K562 (cell line): ENCODE measurements around the gene PLPP4. TPM values are rescaled to one million over a fixed set of nuclear protein-coding genes. Genes with fewer than 3 reads are reported as not detected.

Experiments
- ATAC-seq: fragments of 200-7000 bp; cut with Tn5 transposase; 3 replicates; pipeline ENCODE4 v1.9.1; 2020; ENCODE audit warnings: moderate library complexity
- BruUV-seq: library from RNA; stranded (reverse); fragments of 400-500 nt; replicated peaks from 2 replicates; lab custom pipeline; 2021; lab: Mats Ljungman, UMichigan
- CTCF ChIA-PET: fragments of 300-600 bp; formaldehyde crosslinking; extraction: SDS; loops from one replicate; lab custom pipeline; 2021; ENCODE audit warnings: low intra/inter-chr PET ratio; lab: Yijun Ruan, JAX
- POLR2A ChIA-PET: fragments of 300-600, 350-650 bp; sonication (Branson Sonifier 250); formaldehyde crosslinking; extraction: SDS; loops from one replicate; lab custom pipeline; 2021; ENCODE audit warnings: antibody characterized with exemption, inconsistent platforms; lab: Yijun Ruan, JAX
- DNase-seq, 4 experiments: peaks; one replicate each; pipeline versions ENCODE4 v3.0.0 to v3.0.0-alpha.2; 2011 to 2018; ENCODE audit warnings: low spot score in 3 of 4, mixed read lengths in 3 of 4; ENCODE audit errors: extremely low read depth in 1 of 4
- FAIRE-seq: peaks from 2 replicates; lab custom pipeline; 2011; peaks lifted over from hg19 to GRCh38; lab: Jason Lieb, UNC
- H2AFZ ChIP-seq: 2 replicates; pipeline ENCODE4 v1.6.0; 2011; ENCODE audit warnings: low read depth, low read length, control low read depth, inconsistent platforms
- H3K27ac ChIP-seq: fragments of 200-600 bp; 3 replicates; pipeline ENCODE4 v1.8.0; 2011; ENCODE audit warnings: low read depth, mild to moderate bottlenecking, control low read depth, inconsistent platforms, low read length, moderate library complexity, mixed read lengths; ENCODE audit errors: extremely low read depth
- H3K27me3 ChIP-seq, 2 experiments: fragments of 300-600 bp in 1 of 2; 2 replicates in 1 of 2; 3 replicates in 1 of 2; pipeline versions ENCODE4 v1.6.0 to v1.8.0; 2011; ENCODE audit warnings: inconsistent platforms in 2 of 2, low read length in 2 of 2, mild to moderate bottlenecking in 1 of 2, mixed read lengths in 1 of 2, moderate library complexity in 1 of 2; ENCODE audit not compliant: control insufficient read depth in 2 of 2, insufficient read depth in 2 of 2
- H3K36me3 ChIP-seq: fragments of 300-600 bp; 3 replicates; pipeline ENCODE4 v1.8.0; 2011; ENCODE audit warnings: mild to moderate bottlenecking, low read length, inconsistent platforms; ENCODE audit not compliant: control insufficient read depth, insufficient read depth
- H3K4me1 ChIP-seq, 2 experiments: fragments of 200-600 bp in 1 of 2; replicated peaks in 1 of 2; 2 replicates in 1 of 2; 3 replicates in 1 of 2; pipeline versions ENCODE4 v1.5.1 to v1.8.0; 2011; ENCODE audit warnings: inconsistent platforms in 2 of 2, low read length in 2 of 2, mild to moderate bottlenecking in 1 of 2, mixed read lengths in 1 of 2, moderate library complexity in 1 of 2; ENCODE audit not compliant: control insufficient read depth in 2 of 2, insufficient read depth in 2 of 2
- H3K4me2 ChIP-seq: 2 replicates; pipeline ENCODE4 v1.6.1; 2011; ENCODE audit warnings: low read length, control low read depth, inconsistent platforms, mixed read lengths; ENCODE audit not compliant: insufficient read depth
- H3K4me3 ChIP-seq: fragments of 200-600 bp; sonication (generic), shearing (Covaris generic); 2 replicates; pipeline ENCODE4 v1.5.1; 2016; ENCODE audit warnings: control low read depth, inconsistent platforms
- H3K79me2 ChIP-seq: fragments of 200-600 bp; 3 replicates; pipeline ENCODE4 v1.8.0; 2011; ENCODE audit warnings: low read length, inconsistent platforms; ENCODE audit not compliant: control insufficient read depth, insufficient read depth
- H3K9ac ChIP-seq, 2 experiments: 2 replicates each; pipeline versions ENCODE4 v1.6.0 to v1.6.1; 2011; ENCODE audit warnings: low read depth in 2 of 2, low read length in 2 of 2, control low read depth in 1 of 2, inconsistent platforms in 1 of 2, mild to moderate bottlenecking in 1 of 2, mixed read lengths in 1 of 2; ENCODE audit not compliant: insufficient read depth in 1 of 2
- H3K9me1 ChIP-seq: one replicate; pipeline ENCODE4 v1.6.0; 2011; ENCODE audit warnings: inconsistent platforms, mild to moderate bottlenecking, low read length, moderate library complexity; ENCODE audit not compliant: control insufficient read depth, insufficient read depth
- H3K9me3 ChIP-seq: replicated peaks from 2 replicates; pipeline ENCODE4 v1.5.1; 2011; ENCODE audit warnings: low read depth, low read length, inconsistent platforms; ENCODE audit not compliant: control insufficient read depth, insufficient read depth
- H4K20me1 ChIP-seq: replicated peaks from 2 replicates; pipeline ENCODE4 v1.6.1; 2011; ENCODE audit warnings: low read length, inconsistent platforms, mixed read lengths; ENCODE audit not compliant: control insufficient read depth, insufficient read depth
- CAMTA2 ChIP-seq: fragments of 250-450 bp; sonication (Bioruptor Pico); conservative IDR thresholded peaks from 2 replicates; pipeline ENCODE4 v1.5.1; 2022
- HCFC1 ChIP-seq: IDR thresholded peaks from 2 replicates; pipeline ENCODE4 v1.6.1; 2012; ENCODE audit warnings: low read depth, low read length, improper control_type of control experiment
- POLR3G ChIP-seq: IDR thresholded peaks from 2 replicates; pipeline ENCODE4 v1.6.1; 2011; ENCODE audit not compliant: insufficient read length, insufficient replicate concordance; ENCODE audit errors: extremely low read depth
- SMAD1 ChIP-seq: fragments of 150-350 bp; IDR thresholded peaks from 2 replicates; pipeline ENCODE4 v1.6.1; 2014; ENCODE audit warnings: low read length, low read depth; ENCODE audit not compliant: partially characterized antibody
- TEAD2 ChIP-seq: fragments of 450-650 bp; IDR thresholded peaks from 2 replicates; pipeline ENCODE4 v1.6.1; 2016; ENCODE audit warnings: missing genetic modification characterization, control low read depth, missing compliant biosample characterization
- TEAD4 ChIP-seq, 2 experiments: sonication (generic) in 1 of 2; formaldehyde crosslinking in 1 of 2; IDR thresholded peaks; 2 replicates each; pipeline versions ENCODE4 v1.6.1 to v1.8.0; 2012 to 2022; ENCODE audit warnings: borderline replicate concordance in 1 of 2, inconsistent platforms in 1 of 2, low read length in 1 of 2, mild to moderate bottlenecking in 1 of 2, missing genetic modification reagents in 1 of 2
- THAP12 ChIP-seq: fragments of 250-450 bp; sonication (Bioruptor Pico); IDR thresholded peaks from 2 replicates; pipeline ENCODE4 v1.9.0; 2021; ENCODE audit warnings: mild to moderate bottlenecking, inconsistent platforms
- TSHZ1 ChIP-seq: fragments of 250-450 bp; sonication (Bioruptor Pico); IDR thresholded peaks from 2 replicates; pipeline ENCODE4 v1.4.0; 2020; ENCODE audit warnings: mild to moderate bottlenecking, moderate library complexity
- YBX1 ChIP-seq: fragments of 450-650 bp; IDR thresholded peaks from 2 replicates; pipeline ENCODE4 v1.7.1; 2016; ENCODE audit warnings: mild to moderate bottlenecking
- ZBTB33 ChIP-seq: sonication (generic); formaldehyde crosslinking; IDR thresholded peaks from 2 replicates; pipeline ENCODE4 v1.8.1; 2023; ENCODE audit warnings: mild to moderate bottlenecking, missing genetic modification reagents
- ZNF212 ChIP-seq: fragments of 450-650 bp; formaldehyde crosslinking; IDR thresholded peaks from 2 replicates; pipeline ENCODE4 v1.4.0; 2020; ENCODE audit warnings: mild to moderate bottlenecking
- ZNF324 ChIP-seq: fragments of 250-450 bp; sonication (Bioruptor Pico); IDR thresholded peaks from 2 replicates; pipeline ENCODE4 v1.4.0; 2020; ENCODE audit warnings: mild to moderate bottlenecking
- WGBS: fragments of 100-300 bp; shearing (Covaris generic); methylation state at CpG from one replicate; pipeline ENCODE4 v1.1.6; 2016; ENCODE audit warnings: low coverage, mixed read lengths; ENCODE audit not compliant: insufficient coverage; ENCODE audit errors: missing lambda C conversion rate; 5-methylcytosine and 5-hydroxymethylcytosine counted together
- in situ Hi-C: fragments of 300-500 bp; cut with MboI; formaldehyde crosslinking; loops from 4 replicates; pipeline ENCODE4 v1.15.0; 2018; ENCODE audit warnings: inconsistent platforms, mixed read lengths
- intact Hi-C: fragments of 100-400 bp; cut with micrococcal nuclease; formaldehyde crosslinking; loops from 2 replicates; pipeline ENCODE4 v1.14.2; 2022
- polyA plus RNA-seq, 8 experiments: library from polyadenylated mRNA; depleted of rRNA in 4 of 8; stranded (reverse) in 5 of 8; unstranded in 3 of 8; fragments of >200 nt; fragmentation: Nextera tagmentation in 2 of 8; fragmentation: Illumina TruSeq in 1 of 8; extraction: Ambion mirVana in 2 of 8; extraction: Trizol in 1 of 8; gene quantifications; 2 replicates each; pipeline versions ENCODE4 v1.2.1 to v1.2.3, GENCODE V29; 2011 to 2014; ENCODE audit warnings: inconsistent platforms in 1 of 8, missing spikeins in 1 of 8
- total RNA-seq, 7 experiments: library from RNA; depleted of rRNA in 6 of 7; stranded (reverse); fragments of >200 nt in 6 of 7; fragmentation: Illumina TruSeq in 2 of 7; extraction: Trizol in 2 of 7; gene quantifications; 2 replicates each; pipeline versions ENCODE4 v1.2.1 to v1.2.3, GENCODE V29; 2011 to 2021; ENCODE audit warnings: low replicate concordance in 1 of 7

PLPP4 gene
- total and polyA plus RNA-seq, 9 of the 15 experiments (the other 6 are each of a cell fraction or from before 2014, with no cell fraction given): 0.08 TPM; not detected in 8

DNA sequence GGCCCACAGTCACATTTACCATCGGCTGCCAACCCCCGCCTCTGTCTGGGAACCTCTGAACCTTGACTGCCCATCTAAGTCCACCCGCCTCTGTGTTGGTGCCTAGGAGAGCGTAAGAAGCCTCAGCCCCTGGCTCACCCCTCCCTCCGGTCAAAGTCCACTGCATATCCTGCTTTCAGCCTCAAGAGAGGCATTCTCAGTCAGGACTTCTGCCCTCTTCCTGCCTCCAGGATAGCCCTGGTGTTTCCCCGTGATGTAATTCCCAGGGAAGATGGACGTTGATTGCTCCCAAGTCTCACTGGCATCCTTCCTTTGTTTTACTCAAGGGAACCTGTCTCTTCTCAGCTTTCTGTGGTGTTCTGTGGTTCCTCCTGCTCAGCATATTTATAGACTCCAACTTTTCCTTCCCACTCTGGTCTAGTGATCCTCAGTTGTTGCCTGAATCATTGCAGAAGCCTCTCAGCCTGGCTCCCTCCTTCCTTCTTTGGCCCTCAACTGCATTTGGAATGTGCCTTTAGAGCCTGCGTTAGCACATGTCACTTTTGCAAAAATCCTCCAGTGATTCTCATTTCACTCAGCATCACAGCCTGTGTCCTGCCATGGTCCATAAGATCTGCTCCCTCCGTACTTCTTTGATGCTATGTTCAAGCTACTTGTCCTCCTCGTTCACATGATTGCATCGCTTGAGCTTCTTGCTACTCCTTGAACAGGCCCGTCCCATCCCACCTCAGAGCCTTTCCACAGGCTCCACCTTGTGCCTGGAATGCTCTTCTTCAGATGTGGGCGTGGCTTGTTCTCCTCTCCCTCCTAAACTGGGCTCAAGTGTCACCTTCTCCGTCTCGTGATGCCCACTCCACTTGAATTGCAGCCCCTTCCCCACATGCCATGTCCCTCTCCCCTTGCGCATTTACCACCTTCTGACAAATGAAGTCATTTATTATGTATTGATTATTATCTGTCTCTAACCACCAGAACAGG lies 124.2 kb downstream of the PLPP4 start:
- intact Hi-C loops: no loop called here
- H3K4me1 ChIP-seq: no peaks in the 10 kb centered on the region
- no TSS peak for BruUV-seq
- FAIRE-seq (no peak), DNase-seq (peak in 3 of 4 experiments; percentile 1 to 9 (median 6)), ATAC-seq (peak; percentile 55; the same call in 1 of the 3 replicates)
- no peak overlapping the region for H3K4me2 ChIP-seq
- no peaks in the 10 kb centered on the region for H3K79me2 ChIP-seq
- no peaks in the 10 kb centered on the region for H3K9me1 ChIP-seq
- no peaks in the 10 kb centered on the region for H3K36me3 ChIP-seq
- WGBS: 2% methylated on average over 11 of the region's 16 CpGs
- POLR2A ChIA-PET: interaction anchor here (0.5 kb wide), 1 partner anchor 885 kb away, joined by 4 read pairs; no protein-coding TSS in a partner anchor
- H2AFZ ChIP-seq: no peak overlapping the region
- in situ Hi-C loops: no loop called here
- H3K9me3 ChIP-seq: no peaks in the 10 kb centered on the region
- H4K20me1 ChIP-seq: no peaks in the 10 kb centered on the region
- H3K9ac ChIP-seq: no peak overlapping the region
- H3K27ac ChIP-seq: no peak overlapping the region
- no peak overlapping the region for H3K4me3 ChIP-seq
- CTCF ChIA-PET: no interaction called here
- no peaks in the 10 kb centered on the region for H3K27me3 ChIP-seq
- peak; percentile 59; the same call in 1 of the 2 replicates for TF ChIP-seq TEAD2 (tag)
- TF ChIP-seq SMAD1: no peak
- 0 out of 2 replicates have a peak, but pooled peaks have one; percentile 49 for TF ChIP-seq TEAD4 (IDR thresholded peaks at IDR 0.05; ENCODE audit: low read length)
- TF ChIP-seq TEAD4 (CRISPR knock-in tag; IDR thresholded peaks at IDR 0.05; ENCODE audit: borderline replicate concordance): no peak
- TF ChIP-seq THAP12 (CRISPR knock-in tag): no peak
- no peak for TF ChIP-seq ZBTB33 (CRISPR knock-in tag)
- TF ChIP-seq ZNF324: no peak
- TF ChIP-seq YBX1: no peak
- TF ChIP-seq TSHZ1: no peak
- no peak for TF ChIP-seq HCFC1
- TF ChIP-seq ZNF212 (CRISPR knock-in tag): no peak
- TF ChIP-seq POLR3G: no peak
- no peak for TF ChIP-seq CAMTA2 (CRISPR knock-in tag)
